Keratinocyte (primary cell): ENCODE measurements around the gene FAM120A. TPM values are rescaled to one million over a fixed set of nuclear protein-coding genes. Genes with fewer than 3 reads are reported as not detected.

Experiments used
- DNase-seq: peaks from one replicate; pipeline ENCODE4 v3.0.0-alpha.2; 2011; ENCODE audit warnings: low read depth, missing footprints, low spot score
- FAIRE-seq: peaks from 2 replicates; lab custom pipeline; 2011; peaks lifted over from hg19 to GRCh38; lab: Jason Lieb, UNC
- H2AFZ ChIP-seq: 2 replicates; pipeline ENCODE4 v1.6.0; 2012; ENCODE audit warnings: low read length, control low read depth, inconsistent platforms; ENCODE audit not compliant: control insufficient read depth
- H3K27ac ChIP-seq: 2 replicates; pipeline ENCODE4 v1.5.1; 2011; ENCODE audit warnings: low read length; ENCODE audit not compliant: control insufficient read depth, insufficient read depth
- H3K27me3 ChIP-seq: 3 replicates; pipeline ENCODE4 v1.6.0; 2011; ENCODE audit warnings: low read length; ENCODE audit not compliant: control insufficient read depth, insufficient read depth; ENCODE audit errors: extremely low read depth
- H3K36me3 ChIP-seq, 2 experiments: 2 replicates in 1 of 2; 3 replicates in 1 of 2; pipeline ENCODE4 v1.5.1; 2011; ENCODE audit warnings: low read length in 2 of 2, mild to moderate bottlenecking in 1 of 2; ENCODE audit not compliant: control insufficient read depth in 2 of 2, insufficient read depth in 2 of 2; ENCODE audit errors: extremely low read depth in 1 of 2
- H3K4me1 ChIP-seq: 3 replicates; pipeline ENCODE4 v1.5.1; 2011; ENCODE audit warnings: low read length; ENCODE audit not compliant: control insufficient read depth, insufficient read depth; ENCODE audit errors: extremely low read depth
- H3K4me2 ChIP-seq: 3 replicates; pipeline ENCODE4 v1.6.0; 2011; ENCODE audit warnings: low read depth, low read length; ENCODE audit not compliant: control insufficient read depth, insufficient read depth; ENCODE audit errors: extremely low read depth
- H3K4me3 ChIP-seq, 3 experiments: fragments of 200-600 bp in 1 of 3; sonication (generic) in 1 of 3; 2 replicates in 2 of 3; 3 replicates in 1 of 3; pipeline ENCODE4 v1.5.1; 2011 to 2016; ENCODE audit warnings: low read length in 3 of 3, mild to moderate bottlenecking in 3 of 3, control low read depth in 2 of 3, inconsistent platforms in 1 of 3, low read depth in 1 of 3, mixed read lengths in 1 of 3, mixed run types in 1 of 3, moderate library complexity in 1 of 3; ENCODE audit not compliant: control insufficient read depth in 2 of 3, insufficient read depth in 2 of 3; ENCODE audit errors: extremely low read depth in 1 of 3
- H3K79me2 ChIP-seq: 2 replicates; pipeline ENCODE4 v1.6.0; 2012; ENCODE audit warnings: low read length; ENCODE audit not compliant: control insufficient read depth, insufficient read depth
- H3K9ac ChIP-seq: 3 replicates; pipeline ENCODE4 v1.6.0; 2011; ENCODE audit warnings: low read length; ENCODE audit not compliant: control insufficient read depth, insufficient read depth; ENCODE audit errors: extremely low read depth
- H3K9me1 ChIP-seq: 3 replicates; pipeline ENCODE4 v1.6.0; 2011; ENCODE audit warnings: low read length; ENCODE audit not compliant: control insufficient read depth, insufficient read depth; ENCODE audit errors: extremely low read depth
- H3K9me3 ChIP-seq: 2 replicates; pipeline ENCODE4 v1.5.1; 2012; ENCODE audit warnings: low read depth, low read length; ENCODE audit not compliant: control insufficient read depth
- H4K20me1 ChIP-seq: 3 replicates; pipeline ENCODE4 v1.6.0; 2011; ENCODE audit warnings: low read length; ENCODE audit not compliant: control insufficient read depth, insufficient read depth; ENCODE audit errors: extremely low read depth
- CTCF ChIP-seq, 3 experiments: IDR thresholded peaks in 1 of 3; conservative IDR thresholded peaks in 1 of 3; optimal IDR thresholded peaks in 1 of 3; 2 replicates in 2 of 3; 3 replicates in 1 of 3; pipeline versions ENCODE3 to v1.5.1; 2011; ENCODE audit warnings: low read length in 3 of 3, mild to moderate bottlenecking in 3 of 3, moderate library complexity in 2 of 3, control low read depth in 1 of 3, inconsistent platforms in 1 of 3; ENCODE audit not compliant: insufficient read depth in 2 of 3; ENCODE audit errors: extremely low read depth in 1 of 3
- EZH2 ChIP-seq: IDR thresholded peaks from one replicate; pipeline ENCODE4 v1.6.1; 2012; ENCODE audit warnings: inconsistent platforms, mild to moderate bottlenecking, low read length, moderate library complexity
- dilution Hi-C: fragments of 300-500 bp; cut with MboI; formaldehyde crosslinking; loops from one replicate; pipeline ENCODE4 v1.7.0; 2020; ENCODE audit warnings: low sequenced_read_pairs; ENCODE audit not compliant: extremely low pct_ligation_motif_present
- polyA plus RNA-seq, 5 experiments: library from polyadenylated mRNA; depleted of rRNA in 3 of 5; stranded (reverse) in 3 of 5; stranded (forward) in 1 of 5; unstranded in 1 of 5; fragments of >200 nt; gene quantifications; 1 replicate in 1 of 5; 2 replicates in 3 of 5; 3 replicates in 1 of 5; pipeline versions ENCODE4 v1.2.1 to v1.2.3, GENCODE V29; 2011 to 2012; ENCODE audit warnings: missing spikeins in 2 of 5, low read depth in 1 of 5, low replicate concordance in 1 of 5

Gene FAM120A
- polyA plus RNA-seq, 1 donor (not counting 4 experiments of a cell fraction or from before 2014, with no cell fraction given), result 79.2 TPM

- H3K9ac ChIP-seq, result peak overlapping the region; percentile 92
- DNase-seq, result no peak
- H3K79me2 ChIP-seq, result peaks cover 61% of the 10 kb centered on the region
- H2AFZ ChIP-seq, result no peak overlapping the region
- no peak for FAIRE-seq
- H3K4me1 ChIP-seq, result peaks cover 25% of the 10 kb centered on the region
- H3K9me3 ChIP-seq, result no peaks in the 10 kb centered on the region
- peaks cover 4% of the 10 kb centered on the region for H4K20me1 ChIP-seq
- dilution Hi-C loops, result no loop called here
- peak overlapping the region; percentile 77 for H3K4me2 ChIP-seq
- peak overlapping the region; percentile 85 for H3K27ac ChIP-seq
- no peaks in the 10 kb centered on the region for H3K9me1 ChIP-seq
- peaks cover 0 to 5% of the 10 kb centered on the region in 2 experiments for H3K36me3 ChIP-seq
- TF ChIP-seq EZH2, result no peak
- no peak for TF ChIP-seq CTCF (optimal IDR thresholded peaks at IDR 0.05 in 1 of 3, IDR thresholded peaks at IDR 0.05 in 1 of 3, conservative IDR thresholded peaks at IDR 0.05 in 1 of 3; ENCODE audit: extremely low read depth in 1 of 3, insufficient read depth in 2 of 3, low read length in 3 of 3)
- H3K4me3 ChIP-seq, result peak overlapping the region; percentile 90 to 96 (median 92)
- H3K27me3 ChIP-seq, result no peaks in the 10 kb centered on the region
Observed at GRCh38 chr9:93452710-93453046, 1.2 kb downstream of the FAM120A start.

- TF ChIP-seq EZH2 (no peak), CTCF (optimal IDR thresholded peaks at IDR 0.05 in 1 of 3, IDR thresholded peaks at IDR 0.05 in 1 of 3, conservative IDR thresholded peaks at IDR 0.05 in 1 of 3; ENCODE audit: extremely low read depth in 1 of 3, insufficient read depth in 2 of 3, low read length in 3 of 3) (no peak)
- peak within 1 kb of the TSS; percentile 63 for H2AFZ ChIP-seq
- dilution Hi-C loops, result no loop called here
Observed at GRCh38 chr9:93453047-93453914, 1.8 kb downstream of the FAM120A start, which contains the start of gene FAM120AOS. TSS of gene FAM120AOS (minus strand) at chr9:93453581. CDS start at chr9:93452709, 872 bp downstream.

More at GRCh38 chr9:93453047-93453914, 1.8 kb downstream of the FAM120A start, which contains the start of gene FAM120AOS:
- Histone ChIP-seq H3K36me3 (peaks cover 0 to 2% of the 10 kb centered on the region in 2 experiments), H3K9me1 (no peaks in the 10 kb centered on the region), H3K4me3 (peak within 1 kb of the TSS; percentile 90 to 96 (median 92)), H3K9ac (peak within 1 kb of the TSS; percentile 92), H3K4me1 (peaks cover 30% of the 10 kb centered on the region), H3K79me2 (peaks cover 67% of the 10 kb centered on the region), H3K27me3 (no peaks in the 10 kb centered on the region), H4K20me1 (peaks cover 4% of the 10 kb centered on the region), H3K4me2 (peak within 1 kb of the TSS; percentile 77), H3K27ac (peak within 1 kb of the TSS; percentile 85), H3K9me3 (no peaks in the 10 kb centered on the region)
- DNase-seq, result peak; percentile 80
- FAIRE-seq, result peak; percentile 92
